OCI-LY3 (cell line): ENCODE measurements around the gene CCDC54.

Experiments
- CTCF ChIP-seq: fragments of 200-600, 300-600 bp; sonication (generic); IDR thresholded peaks from 2 replicates; pipeline ENCODE4 v1.5.1; 2014; ENCODE audit warnings: antibody characterized with exemption, low read length, low read depth
- EZH2phosphoT487 ChIP-seq: fragments of 200-600 bp; shearing (Covaris generic); IDR thresholded peaks from 2 replicates; pipeline ENCODE4 v1.6.1; 2018; ENCODE audit warnings: antibody characterized with exemption, mixed run types, low read depth

GRCh38 chr3:107395066-107395465, 17.8 kb downstream of the CCDC54 start:
- no peak for TF ChIP-seq CTCF
- no peak for TF ChIP-seq EZH2phosphoT487
